Raji (cell line): Measurements from ENCODE around the gene SYNDIG1L.

Experiments
- POLR2A ChIP-seq: IDR thresholded peaks from 2 replicates; pipeline ENCODE4 v1.6.1; 2011; ENCODE audit warnings: low read depth, low read length, control low read depth; ENCODE audit not compliant: insufficient read depth

Gene SYNDIG1L

GRCh38 chr14:74415115-74415437, 10.9 kb downstream of the SYNDIG1L start:
- TF ChIP-seq POLR2A = no peak

DNA sequence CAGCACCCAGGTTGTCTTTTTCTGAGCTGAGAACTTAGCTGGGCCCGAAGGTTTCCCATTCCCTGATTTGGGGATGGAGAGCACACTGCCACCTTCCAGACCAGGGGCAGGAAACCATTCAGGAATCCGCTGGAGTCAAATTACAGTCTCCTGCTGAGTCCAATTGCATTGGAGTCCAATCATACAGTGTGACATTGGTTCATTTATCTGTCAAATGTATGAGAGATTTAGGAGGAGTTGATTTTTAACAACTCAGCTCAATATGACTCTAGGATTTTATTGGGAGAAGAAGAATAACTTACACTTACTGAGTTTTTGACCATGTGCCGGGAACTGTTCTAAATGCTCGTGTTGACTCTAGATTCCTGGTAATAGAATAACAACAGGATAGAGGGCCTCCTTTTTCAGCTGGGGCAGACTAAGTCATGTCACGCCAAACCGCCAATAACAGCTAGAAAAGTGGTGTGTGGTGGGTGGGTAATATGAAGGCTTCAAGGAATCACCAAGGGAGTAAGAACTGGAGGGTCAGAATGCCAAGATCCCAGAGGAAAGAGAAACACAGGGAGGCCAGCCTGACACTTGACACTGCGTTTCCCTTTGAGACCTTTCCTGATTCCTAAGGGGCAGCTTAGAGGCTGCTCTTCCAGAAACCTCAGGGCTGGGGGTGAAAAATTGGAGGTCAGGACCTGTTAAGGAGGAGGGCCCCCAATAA, 11.5 kb downstream of the SYNDIG1L start:
- TF ChIP-seq POLR2A = no peak

DNA sequence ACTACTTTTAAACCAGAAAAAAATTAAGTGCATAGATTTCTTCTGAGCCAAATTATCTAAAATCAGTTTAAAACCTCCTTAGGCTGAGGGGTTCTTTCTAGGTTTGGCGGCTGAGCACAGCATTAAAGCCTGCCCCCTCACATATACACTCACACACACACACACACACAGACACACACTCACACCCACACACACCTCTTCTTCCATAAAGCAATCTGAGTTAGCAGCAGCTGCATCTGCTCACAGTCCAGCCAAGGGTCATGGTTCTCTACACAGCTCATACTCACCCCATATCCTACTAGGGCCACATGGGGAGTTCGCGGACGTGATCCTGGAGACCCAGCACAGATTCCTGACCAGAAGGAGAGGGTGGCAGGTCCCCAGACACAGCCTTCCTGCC, 12.4 kb downstream of the SYNDIG1L start:
- no peak for TF ChIP-seq POLR2A

- TF ChIP-seq POLR2A = no peak
Observed at GRCh38 chr14:74412753-74413152, 13.3 kb downstream of the SYNDIG1L start.

DNA sequence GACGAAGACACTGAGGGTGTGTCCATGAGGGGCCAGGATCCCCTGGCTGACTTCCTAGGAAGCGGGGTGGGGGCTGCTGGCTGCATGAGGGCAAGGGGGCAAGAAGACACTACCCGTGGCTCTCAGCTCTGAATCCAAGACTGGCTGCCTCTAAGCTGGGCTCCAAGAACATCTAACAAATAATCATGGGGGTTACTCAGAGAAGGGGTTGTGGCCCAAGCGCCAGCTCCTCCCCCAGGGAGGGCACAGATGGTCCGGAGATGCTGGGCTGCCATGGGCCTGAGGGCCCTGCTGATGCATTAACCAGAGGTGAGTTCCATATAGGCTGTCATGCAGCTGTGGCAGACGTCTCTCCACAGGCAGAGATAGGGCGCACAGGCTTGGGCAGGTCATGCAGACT, 14.3 kb downstream of the SYNDIG1L start:
- no peak for TF ChIP-seq POLR2A

DNA sequence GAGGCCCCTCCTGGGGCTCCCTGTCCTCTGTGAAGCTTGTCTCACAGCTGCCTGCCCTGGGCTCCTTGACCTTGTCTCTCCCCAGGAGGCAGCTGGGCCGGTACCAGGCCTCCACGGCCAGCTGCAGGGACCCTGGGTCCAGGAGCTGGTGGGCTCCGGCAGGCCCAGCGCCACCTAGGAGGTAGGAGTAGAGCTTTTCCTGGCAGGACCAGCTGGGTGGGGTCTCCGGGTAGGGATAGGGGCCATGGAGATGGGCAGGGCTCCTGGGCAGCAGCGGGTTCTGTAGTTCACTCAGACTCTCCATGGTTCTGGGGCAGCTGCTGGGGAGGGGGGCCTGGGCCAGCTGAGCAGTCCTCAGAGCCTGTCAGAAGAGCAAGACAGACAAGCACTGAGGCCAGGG, 16.6 kb downstream of the SYNDIG1L start:
- TF ChIP-seq POLR2A = no peak

- TF ChIP-seq POLR2A = no peak
Observed at GRCh38 chr14:74408870-74409269, 17.1 kb downstream of the SYNDIG1L start.

DNA sequence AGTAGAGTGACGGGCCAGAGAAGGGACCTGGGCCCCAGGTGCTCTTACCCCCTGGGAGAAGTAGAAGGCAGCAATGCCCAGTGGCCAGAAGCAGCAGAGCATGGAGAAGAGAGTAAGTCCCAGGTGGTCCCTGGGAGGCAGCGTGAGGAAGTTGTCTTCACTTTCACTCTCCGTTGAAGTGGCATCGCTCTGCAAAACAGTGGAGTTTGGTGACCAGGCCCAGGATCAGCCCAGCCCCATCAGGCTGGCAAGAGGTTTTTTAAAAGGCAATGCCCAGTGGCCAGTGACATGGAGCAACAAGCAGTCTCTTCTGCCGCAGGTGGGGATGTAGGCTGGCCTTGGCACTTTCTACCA, 18.2 kb downstream of the SYNDIG1L start:
- TF ChIP-seq POLR2A = no peak

DNA sequence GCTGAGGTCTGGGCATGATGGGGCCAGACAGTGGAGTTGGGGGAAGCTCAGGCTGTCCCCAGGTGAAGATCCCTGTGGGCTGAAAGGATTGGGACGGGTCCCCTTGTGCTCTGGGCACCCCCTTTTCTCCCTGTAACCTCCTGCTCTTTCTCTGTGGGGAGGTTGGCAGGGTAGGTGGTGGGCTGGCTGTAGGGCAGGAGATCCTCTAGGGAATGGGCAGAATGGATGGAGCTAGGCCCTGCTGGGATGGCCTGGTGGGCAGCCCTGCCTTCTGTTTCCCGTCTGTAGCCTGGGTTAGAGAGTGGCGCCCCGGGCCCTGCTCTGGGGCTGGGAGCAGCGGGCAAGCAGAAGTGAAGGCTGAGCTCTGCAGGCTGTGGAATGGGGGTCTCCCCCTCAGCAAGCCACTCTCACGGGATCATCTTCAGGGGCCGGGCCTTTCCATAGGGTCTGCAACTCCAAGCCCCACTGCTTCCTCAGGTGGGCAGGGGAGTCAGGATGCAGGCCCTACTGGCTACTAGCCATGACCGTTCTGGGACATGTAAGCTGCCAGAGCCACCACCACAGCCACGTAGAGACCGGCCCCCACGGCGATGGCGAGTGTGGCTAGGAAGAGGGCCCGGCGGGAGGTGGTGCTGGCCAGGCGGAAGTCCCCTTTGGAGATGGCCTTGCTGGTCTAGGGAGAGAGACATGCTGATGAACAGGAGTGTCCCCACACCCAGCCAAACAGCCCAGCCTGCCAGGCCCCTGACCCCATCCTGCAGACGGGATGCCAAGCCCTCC, 18.8 kb downstream of the SYNDIG1L start:
- no peak for TF ChIP-seq POLR2A

DNA sequence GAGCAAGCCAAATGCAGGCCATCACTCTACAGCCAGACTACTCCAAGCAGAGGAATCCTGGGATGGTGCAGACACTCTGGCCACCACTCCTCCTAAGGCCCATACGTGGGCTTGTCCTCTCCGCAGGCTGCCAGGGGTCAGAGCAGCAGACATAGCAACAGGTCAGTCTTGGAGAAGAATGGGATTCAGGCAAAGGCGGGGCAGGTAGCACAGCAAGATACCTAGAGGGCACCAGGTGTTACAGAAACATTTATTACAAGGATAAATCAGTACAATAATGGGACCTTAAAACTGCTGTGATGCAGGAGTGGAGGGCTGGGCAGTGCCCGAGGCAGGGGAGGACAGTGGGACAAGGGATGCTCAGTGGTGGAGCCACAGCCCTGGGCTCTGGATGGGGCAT, 20.3 kb downstream of the SYNDIG1L start:
- no peak for TF ChIP-seq POLR2A

DNA sequence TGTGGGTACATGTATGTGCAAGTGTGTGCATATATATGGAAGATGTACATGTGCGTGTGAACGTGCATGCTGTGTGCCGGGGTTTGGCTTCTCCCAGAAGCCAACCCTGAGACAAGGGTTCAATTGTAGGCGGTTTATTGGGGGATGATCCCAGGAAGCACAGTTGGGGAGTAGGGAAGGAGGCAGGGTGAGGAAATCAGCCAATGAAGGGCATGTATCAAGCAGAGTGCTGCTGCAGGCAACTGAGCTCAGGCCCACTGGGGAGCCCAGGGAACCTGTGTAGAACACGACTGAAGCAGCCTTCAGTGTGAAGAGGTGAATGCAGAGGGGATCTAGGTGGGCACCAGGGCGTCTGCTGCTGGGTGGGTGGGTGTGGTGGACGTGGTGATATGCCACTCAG, 21.6 kb downstream of the SYNDIG1L start:
- TF ChIP-seq POLR2A = no peak

DNA sequence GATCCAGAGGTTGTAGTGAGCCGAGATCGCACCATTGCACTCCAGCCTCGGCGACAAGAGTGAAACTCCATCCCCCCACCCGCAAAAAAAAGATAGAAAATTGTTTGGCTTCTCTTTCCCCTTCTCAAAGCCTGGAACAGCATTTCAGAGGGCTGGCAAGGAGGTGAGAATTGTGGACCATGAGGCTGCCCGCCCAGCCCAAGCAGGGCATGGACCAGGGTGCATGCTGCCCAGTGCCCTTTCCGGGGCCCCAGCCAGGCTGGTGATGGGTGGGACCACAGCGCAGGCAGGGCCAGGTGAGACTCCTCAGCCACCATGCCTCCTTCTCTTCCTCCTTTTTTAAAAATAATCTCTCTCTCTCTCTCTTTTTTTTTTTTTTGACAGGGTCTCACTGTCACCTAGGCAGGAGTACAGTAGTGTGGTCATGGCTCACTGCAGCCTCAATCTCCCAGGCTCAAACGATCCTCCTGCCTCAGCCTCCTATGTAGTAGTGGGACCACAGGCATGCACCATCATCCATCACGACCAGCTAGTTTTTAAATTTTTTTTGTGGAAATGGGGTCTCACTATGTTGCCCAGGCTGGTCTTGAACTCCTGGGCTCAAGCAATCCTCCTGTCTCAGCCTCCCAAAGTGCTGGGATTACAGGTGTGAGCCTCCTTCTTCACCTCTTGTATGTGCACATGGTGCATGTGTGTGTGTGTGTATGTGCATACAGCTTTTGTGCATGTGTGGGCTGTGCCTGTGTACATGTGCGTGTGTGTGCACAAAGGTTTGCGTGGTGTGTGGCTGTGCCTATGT, 22.2 kb downstream of the SYNDIG1L start:
- TF ChIP-seq POLR2A = no peak

GRCh38 chr14:74402401-74403251, 23.4 kb downstream of the SYNDIG1L start:
- no peak for TF ChIP-seq POLR2A

- peak; percentile 72 for TF ChIP-seq POLR2A
Observed at GRCh38 chr14:74401504-74402241, 24.3 kb downstream of the SYNDIG1L start.
